ENCODE results near the gene TLL2. TPM values are rescaled to one million over a fixed set of nuclear protein-coding genes. Genes with fewer than 3 reads are reported as not detected.

Gene TLL2
- total and polyA plus RNA-seq, 2 experiments from 2014 or later: 2.6 to 3.0 TPM

DNA sequence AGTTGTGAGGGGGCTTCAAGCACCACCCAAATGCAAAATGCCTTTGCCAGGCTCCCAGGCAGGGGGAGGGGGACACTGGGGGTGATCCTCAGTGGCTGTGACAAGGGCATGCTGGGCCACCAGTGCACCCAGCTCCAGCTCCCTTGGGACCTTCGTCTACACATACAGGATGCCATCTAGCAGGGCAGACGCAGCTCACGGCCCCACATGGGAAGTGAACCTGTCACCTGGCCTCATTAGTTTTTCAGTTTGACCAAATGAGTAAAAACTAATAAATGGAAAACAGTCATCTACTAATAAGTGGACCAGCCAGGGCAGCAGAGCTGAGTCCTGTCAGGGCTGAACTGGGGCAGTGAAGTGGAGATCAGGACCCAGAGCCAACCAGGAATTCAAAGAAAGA is 50.2 kb downstream of the TLL2 start:
- DNase-seq (ENCODE audit: low spot score): no peak
- H3K4me1 Mint-ChIP-seq: peaks cover 8% of the 10 kb centered on the region
- TF ChIP-seq ETS1 (IDR thresholded peaks at IDR 0.05) (no peak), EZH2 (IDR thresholded peaks at IDR 0.05; ENCODE audit: low read depth, unreplicated experiment) (no peak), CREB1 (CRISPR knock-in tag; IDR thresholded peaks at IDR 0.05; ENCODE audit: low read depth) (no peak), POLR2AphosphoS5 (IDR thresholded peaks at IDR 0.05; ENCODE audit: low read depth) (no peak), ZNF331 (CRISPR knock-in tag; IDR thresholded peaks at IDR 0.05; ENCODE audit: low read depth) (no peak), EZH2phosphoT487 (IDR thresholded peaks at IDR 0.05; ENCODE audit: unreplicated experiment) (no peak), STAT1 (IDR thresholded peaks at IDR 0.05; ENCODE audit: unreplicated experiment) (no peak), ZNF462 (CRISPR knock-in tag; IDR thresholded peaks at IDR 0.05) (no peak)

More for the DNA sequence above, 50.2 kb downstream of the TLL2 start:
- H3K27ac Mint-ChIP-seq: 0 out of 2 replicates have a peak overlapping the region, but pooled peaks have one; percentile 48
- H3F3A ChIP-seq (replicated peaks; ENCODE audit: low read depth): no peaks in the 10 kb centered on the region
- peaks cover 5% of the 10 kb centered on the region for H3K27me3 Mint-ChIP-seq (ENCODE audit: insufficient read depth, low read depth, poor library complexity)
- ATAC-seq: no peak
- no peaks in the 10 kb centered on the region for H4K20me1 ChIP-seq (replicated peaks; ENCODE audit: insufficient read depth)
- H3K27me3 ChIP-seq (ENCODE audit: insufficient read depth): no peaks in the 10 kb centered on the region
- no peaks in the 10 kb centered on the region for H3K36me3 ChIP-seq (ENCODE audit: insufficient read depth)
- no peak overlapping the region for H3K27ac ChIP-seq (ENCODE audit: low read depth)
- H3K4me3 ChIP-seq: no peak overlapping the region
- H3K4me1 ChIP-seq (ENCODE audit: insufficient read depth): peaks cover 1% of the 10 kb centered on the region; the same call in 1 of the 2 replicates
- peak overlapping the region; percentile 69; the same call in 1 of the 2 replicates for H2AFZ ChIP-seq
- H3K4me2 ChIP-seq: no peak overlapping the region
- H3K9me2 ChIP-seq (ENCODE audit: insufficient read depth): no peaks in the 10 kb centered on the region
- no peaks in the 10 kb centered on the region for H3K79me2 ChIP-seq (replicated peaks; ENCODE audit: insufficient read depth)
- H3K4me3 Mint-ChIP-seq: no peak overlapping the region
- H3K9me3 Mint-ChIP-seq: peaks cover 19% of the 10 kb centered on the region
- H3K36me3 Mint-ChIP-seq (ENCODE audit: low read depth): peaks cover 22% of the 10 kb centered on the region
